Measurements from ENCODE around the gene PDZRN3.

DNA sequence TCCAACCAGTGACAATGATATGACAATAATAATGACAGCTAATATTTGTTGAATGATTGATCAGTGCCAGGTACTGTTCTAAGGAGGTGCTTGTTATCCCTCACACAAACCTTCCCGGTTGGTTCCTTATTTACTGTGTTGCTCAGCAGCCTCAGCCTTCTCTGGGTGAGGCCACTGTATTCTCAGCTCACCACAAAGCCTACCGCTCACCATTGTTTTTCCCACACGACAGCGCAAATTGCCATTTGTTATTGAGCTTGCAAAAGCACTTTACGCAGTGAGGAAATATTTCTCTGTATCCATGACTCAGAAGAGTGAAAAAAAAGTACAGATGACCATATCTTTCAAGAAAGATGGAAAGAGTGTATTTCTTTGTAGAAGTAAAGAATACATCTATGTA, 49.5 kb upstream of the PDZRN3 start:
- TF ChIP-seq, protein P1, sequence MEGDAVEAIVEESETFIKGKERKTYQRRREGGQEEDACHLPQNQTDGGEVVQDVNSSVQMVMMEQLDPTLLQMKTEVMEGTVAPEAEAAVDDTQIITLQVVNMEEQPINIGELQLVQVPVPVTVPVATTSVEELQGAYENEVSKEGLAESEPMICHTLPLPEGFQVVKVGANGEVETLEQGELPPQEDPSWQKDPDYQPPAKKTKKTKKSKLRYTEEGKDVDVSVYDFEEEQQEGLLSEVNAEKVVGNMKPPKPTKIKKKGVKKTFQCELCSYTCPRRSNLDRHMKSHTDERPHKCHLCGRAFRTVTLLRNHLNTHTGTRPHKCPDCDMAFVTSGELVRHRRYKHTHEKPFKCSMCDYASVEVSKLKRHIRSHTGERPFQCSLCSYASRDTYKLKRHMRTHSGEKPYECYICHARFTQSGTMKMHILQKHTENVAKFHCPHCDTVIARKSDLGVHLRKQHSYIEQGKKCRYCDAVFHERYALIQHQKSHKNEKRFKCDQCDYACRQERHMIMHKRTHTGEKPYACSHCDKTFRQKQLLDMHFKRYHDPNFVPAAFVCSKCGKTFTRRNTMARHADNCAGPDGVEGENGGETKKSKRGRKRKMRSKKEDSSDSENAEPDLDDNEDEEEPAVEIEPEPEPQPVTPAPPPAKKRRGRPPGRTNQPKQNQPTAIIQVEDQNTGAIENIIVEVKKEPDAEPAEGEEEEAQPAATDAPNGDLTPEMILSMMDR (conservative IDR thresholded peaks at IDR 0.05; ENCODE audit: low read depth, low read length) = no peak
- TF ChIP-seq EZH2 (IDR thresholded peaks at IDR 0.05; ENCODE audit: borderline replicate concordance, low read depth, low read length, poor library complexity, severe bottlenecking) = no peak

Measured in A673 (cell line).